Parathyroid adenoma (tissue), 2 donors: ENCODE results near the gene KCNA1.

Source experiments
- H2AFZ ChIP-seq: fragments of 300-600 bp; sonication (generic); one replicate; pipeline ENCODE4 v1.7.0; 2017; ENCODE audit warnings: antibody characterized with exemption, mild to moderate bottlenecking
- H3K27ac ChIP-seq: fragments of 300-600 bp; sonication (generic); one replicate; pipeline ENCODE4 v1.7.0; 2017
- H3K27me3 ChIP-seq: fragments of 300-600 bp; sonication (generic); one replicate; pipeline ENCODE4 v1.7.0; 2017; ENCODE audit warnings: low read length; ENCODE audit not compliant: control insufficient read depth, insufficient read depth
- H3K36me3 ChIP-seq: fragments of 300-600 bp; sonication (generic); one replicate; pipeline ENCODE4 v1.7.0; 2017; ENCODE audit warnings: low read length; ENCODE audit not compliant: control insufficient read depth, insufficient read depth
- H3K4me1 ChIP-seq: fragments of 300-600 bp; sonication (generic); one replicate; pipeline ENCODE4 v1.7.0; 2017; ENCODE audit warnings: control low read depth
- H3K4me2 ChIP-seq: fragments of 300-600 bp; sonication (generic); one replicate; pipeline ENCODE4 v1.7.0; 2017; ENCODE audit warnings: low read length
- H3K4me3 ChIP-seq: fragments of 300-600 bp; sonication (generic); one replicate; pipeline ENCODE4 v1.7.0; 2017; ENCODE audit warnings: low read depth, low read length
- H3K79me2 ChIP-seq: fragments of 300-600 bp; sonication (generic); one replicate; pipeline ENCODE4 v1.7.0; 2017; ENCODE audit warnings: control low read depth
- H3K9ac ChIP-seq: fragments of 300-600 bp; sonication (generic); one replicate; pipeline ENCODE4 v1.7.0; 2017; ENCODE audit warnings: mild to moderate bottlenecking
- H3K9me3 ChIP-seq: fragments of 300-600 bp; sonication (generic); one replicate; pipeline ENCODE4 v1.7.0; 2017; ENCODE audit warnings: low read length; ENCODE audit not compliant: control insufficient read depth
- TF ChIP-seq, protein P1 (sequence below): fragments of 300-600 bp; sonication (generic); IDR thresholded peaks from one replicate; pipeline ENCODE4 v1.7.0; 2017; ENCODE audit warnings: antibody characterized with exemption, mild to moderate bottlenecking
- donor health status: primary hyperparathyroidism.

KCNA1 gene

DNA sequence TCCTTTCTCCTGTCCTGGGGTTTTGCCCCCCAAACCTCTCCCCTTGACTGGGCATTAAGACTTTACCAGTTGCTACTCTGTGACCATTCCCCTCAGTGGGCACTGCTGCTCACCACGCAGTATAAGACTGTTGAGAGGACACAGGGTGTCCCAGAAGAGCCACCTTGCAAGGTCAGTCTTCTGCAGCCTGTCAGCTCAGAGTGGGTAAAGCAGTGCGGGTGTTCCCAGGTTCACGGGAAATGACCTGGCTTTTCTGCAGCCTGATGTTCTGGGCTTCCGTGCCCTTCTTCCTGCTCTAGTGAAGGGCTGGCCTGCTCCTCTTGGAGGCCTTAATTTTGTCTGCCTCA is 34.2 kb downstream of the KCNA1 start:
- TF ChIP-seq, protein P1, sequence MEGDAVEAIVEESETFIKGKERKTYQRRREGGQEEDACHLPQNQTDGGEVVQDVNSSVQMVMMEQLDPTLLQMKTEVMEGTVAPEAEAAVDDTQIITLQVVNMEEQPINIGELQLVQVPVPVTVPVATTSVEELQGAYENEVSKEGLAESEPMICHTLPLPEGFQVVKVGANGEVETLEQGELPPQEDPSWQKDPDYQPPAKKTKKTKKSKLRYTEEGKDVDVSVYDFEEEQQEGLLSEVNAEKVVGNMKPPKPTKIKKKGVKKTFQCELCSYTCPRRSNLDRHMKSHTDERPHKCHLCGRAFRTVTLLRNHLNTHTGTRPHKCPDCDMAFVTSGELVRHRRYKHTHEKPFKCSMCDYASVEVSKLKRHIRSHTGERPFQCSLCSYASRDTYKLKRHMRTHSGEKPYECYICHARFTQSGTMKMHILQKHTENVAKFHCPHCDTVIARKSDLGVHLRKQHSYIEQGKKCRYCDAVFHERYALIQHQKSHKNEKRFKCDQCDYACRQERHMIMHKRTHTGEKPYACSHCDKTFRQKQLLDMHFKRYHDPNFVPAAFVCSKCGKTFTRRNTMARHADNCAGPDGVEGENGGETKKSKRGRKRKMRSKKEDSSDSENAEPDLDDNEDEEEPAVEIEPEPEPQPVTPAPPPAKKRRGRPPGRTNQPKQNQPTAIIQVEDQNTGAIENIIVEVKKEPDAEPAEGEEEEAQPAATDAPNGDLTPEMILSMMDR = no peak
- Histone ChIP-seq H3K79me2 (no peaks in the 10 kb centered on the region), H3K4me3 (no peak overlapping the region), H3K27ac (no peak overlapping the region), H3K27me3 (no peaks in the 10 kb centered on the region), H3K9me3 (no peaks in the 10 kb centered on the region), H3K36me3 (no peaks in the 10 kb centered on the region), H2AFZ (no peak overlapping the region), H3K4me1 (no peaks in the 10 kb centered on the region), H3K4me2 (no peak overlapping the region), H3K9ac (no peak overlapping the region)

DNA sequence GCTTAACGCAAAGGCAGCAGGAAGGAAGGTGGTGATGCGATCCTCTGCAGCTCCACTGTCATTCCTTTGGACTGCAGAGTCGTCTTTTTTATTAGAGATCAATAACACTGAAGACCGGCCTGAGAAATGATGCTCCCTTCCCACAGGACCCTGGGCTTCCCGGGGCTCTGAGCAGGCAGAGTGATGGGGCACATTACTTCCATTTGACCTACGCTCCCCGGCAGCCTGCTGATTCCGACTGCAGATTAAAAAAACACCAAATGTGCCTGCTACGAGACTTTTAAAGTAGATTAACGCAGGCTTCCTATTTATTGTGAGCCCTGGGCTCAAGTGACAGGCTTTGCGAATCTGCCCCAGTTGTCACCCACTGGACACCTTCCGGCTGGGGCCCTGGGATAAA is 37.5 kb downstream of the KCNA1 start:
- no peaks in the 10 kb centered on the region for H3K79me2 ChIP-seq
- H3K36me3 ChIP-seq = no peaks in the 10 kb centered on the region
- TF ChIP-seq, protein P1 = no peak
- no peak overlapping the region for H3K27ac ChIP-seq
- H3K27me3 ChIP-seq = no peaks in the 10 kb centered on the region
- no peak overlapping the region for H3K4me2 ChIP-seq
- H3K4me1 ChIP-seq = no peaks in the 10 kb centered on the region
- H3K9ac ChIP-seq = no peak overlapping the region
- H3K9me3 ChIP-seq = no peaks in the 10 kb centered on the region
- H2AFZ ChIP-seq = no peak overlapping the region
- no peak overlapping the region for H3K4me3 ChIP-seq

DNA sequence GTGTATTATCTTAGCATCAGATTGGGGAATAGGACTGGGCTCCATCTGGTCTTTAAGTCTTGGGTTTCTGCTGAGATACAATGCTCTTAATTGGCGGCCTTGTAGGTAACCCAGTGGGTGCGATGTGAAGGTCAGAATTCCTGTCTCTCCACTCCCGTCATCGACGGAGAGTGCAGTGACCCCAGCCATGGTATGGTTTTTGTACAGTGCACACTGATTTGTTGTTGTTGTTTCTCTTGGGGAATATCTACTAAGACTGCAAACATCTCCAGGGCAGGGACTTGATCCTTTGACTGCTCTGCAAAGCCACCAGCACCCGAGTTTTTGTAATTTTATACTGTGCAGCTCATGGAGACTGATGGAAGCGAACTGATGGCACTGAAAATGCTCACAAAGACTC is 41.4 kb downstream of the KCNA1 start:
- Histone ChIP-seq H3K36me3 (no peaks in the 10 kb centered on the region), H2AFZ (no peak overlapping the region)

DNA sequence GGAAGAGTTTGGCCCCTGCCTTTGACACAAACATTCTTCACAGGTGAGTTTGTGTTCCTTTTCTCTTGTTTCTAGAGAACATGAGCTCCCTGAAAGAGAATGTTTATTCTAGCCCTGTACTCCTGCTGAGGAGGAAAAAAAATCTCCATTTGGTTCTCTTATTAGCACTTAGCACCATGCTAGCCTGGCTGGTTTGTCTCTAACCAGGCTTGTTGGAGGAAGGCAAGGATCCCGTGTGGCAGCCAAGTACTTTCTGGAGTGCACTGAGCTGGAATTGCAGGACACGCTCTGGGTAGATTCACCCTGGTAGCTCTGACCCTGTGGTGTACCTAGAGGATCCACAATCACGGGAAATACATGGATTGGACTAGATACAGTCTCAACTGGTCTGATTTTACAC is 41.9 kb downstream of the KCNA1 start:
- H3K4me1 ChIP-seq = no peaks in the 10 kb centered on the region
- no peak overlapping the region for H3K4me3 ChIP-seq
- H3K9ac ChIP-seq = no peak overlapping the region
- H3K9me3 ChIP-seq = no peaks in the 10 kb centered on the region
- no peak overlapping the region for H2AFZ ChIP-seq
- no peaks in the 10 kb centered on the region for H3K27me3 ChIP-seq
- TF ChIP-seq, protein P1 = no peak
- H3K79me2 ChIP-seq = no peaks in the 10 kb centered on the region
- H3K27ac ChIP-seq = no peak overlapping the region
- no peaks in the 10 kb centered on the region for H3K36me3 ChIP-seq
- H3K4me2 ChIP-seq = no peak overlapping the region

More for the DNA sequence above, 41.4 kb downstream of the KCNA1 start:
- Histone ChIP-seq H3K27me3 (no peaks in the 10 kb centered on the region), H3K9me3 (no peaks in the 10 kb centered on the region), H3K27ac (no peak overlapping the region), H3K4me2 (no peak overlapping the region), H3K4me3 (no peak overlapping the region), H3K9ac (no peak overlapping the region), H3K4me1 (no peaks in the 10 kb centered on the region), H3K79me2 (no peaks in the 10 kb centered on the region)
- TF ChIP-seq, protein P1 = no peak

DNA sequence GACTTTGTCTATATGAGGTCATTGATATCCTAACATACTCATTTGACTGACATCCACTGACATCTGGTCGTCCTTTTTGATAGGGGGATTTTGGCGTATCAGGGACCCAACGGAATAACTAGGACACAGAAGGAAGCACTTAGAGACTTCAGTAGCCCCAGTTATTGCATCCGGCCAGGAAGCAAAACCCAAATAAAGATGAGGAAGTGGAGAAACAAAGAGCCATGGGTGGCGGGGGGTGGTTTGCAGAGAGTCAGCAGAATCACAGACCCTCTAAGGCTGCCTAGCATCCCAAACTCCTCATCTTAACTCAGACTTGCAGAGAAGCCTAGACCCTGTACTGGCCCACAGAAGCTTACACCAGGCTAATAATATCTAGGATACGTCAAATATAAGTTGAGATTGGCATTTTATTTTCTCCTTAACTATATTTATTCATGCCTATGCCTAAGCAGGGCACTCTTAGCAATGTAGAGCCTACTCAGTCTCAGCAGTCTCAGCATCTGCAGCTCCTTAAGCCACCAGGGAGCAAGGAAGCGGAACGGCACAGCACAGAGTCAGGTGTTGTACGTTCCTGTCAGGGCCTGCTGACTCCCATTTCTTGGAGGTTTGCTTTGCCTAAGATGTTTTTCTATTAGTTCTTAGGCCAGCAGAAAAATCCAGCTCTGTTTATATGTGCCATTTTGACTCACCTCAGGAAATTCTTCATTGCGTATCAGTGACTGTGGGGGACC is 45.1 kb downstream of the KCNA1 start:
- Histone ChIP-seq H3K79me2 (no peaks in the 10 kb centered on the region), H3K27ac (no peak overlapping the region), H3K27me3 (no peaks in the 10 kb centered on the region), H3K4me3 (no peak overlapping the region), H3K9ac (no peak overlapping the region), H3K9me3 (no peaks in the 10 kb centered on the region), H3K36me3 (no peaks in the 10 kb centered on the region), H3K4me1 (no peaks in the 10 kb centered on the region), H2AFZ (no peak overlapping the region), H3K4me2 (no peak overlapping the region)
- TF ChIP-seq, protein P1 = no peak
